Activated T-cell treated with anti-CD3 and anti-CD28 coated beads for 1 hour (primary cell): ENCODE measurements around the gene UBR2.
"Not testable (repeated sequence)": the region's sequence is repeated elsewhere in the genome, so short reads cannot be mapped to it uniquely, and the experiment has no call there.

Experiments
- DNase-seq: peaks from one replicate; pipeline ENCODE4 v3.0.0-alpha.2; 2020; ENCODE audit warnings: low read depth

The UBR2 gene

GRCh38 chr6:42693725-42694323 is 130.0 kb downstream of the UBR2 start:
- DNase-seq: no peak

- no peak for DNase-seq
Observed at GRCh38 chr6:42694586-42694985, 130.8 kb downstream of the UBR2 start.

GRCh38 chr6:42696526-42697267 is 132.9 kb downstream of the UBR2 start:
- no peak for DNase-seq

GRCh38 chr6:42697268-42697655 is 133.4 kb downstream of the UBR2 start:
- no peak for DNase-seq

GRCh38 chr6:42698217-42698616 is 134.4 kb downstream of the UBR2 start:
- no peak for DNase-seq

- no peak for DNase-seq
Observed at GRCh38 chr6:42702200-42702599, 138.4 kb downstream of the UBR2 start.

- DNase-seq: not testable (repeated sequence)
Observed at GRCh38 chr6:42702786-42703185, 139.0 kb downstream of the UBR2 start.

GRCh38 chr6:42704251-42704936 is 140.6 kb downstream of the UBR2 start:
- no peak for DNase-seq

GRCh38 chr6:42704937-42705374 is 141.1 kb downstream of the UBR2 start:
- no peak for DNase-seq

- no peak for DNase-seq
Observed at GRCh38 chr6:42707595-42707994, 143.8 kb downstream of the UBR2 start.

GRCh38 chr6:42708096-42708495 is 144.3 kb downstream of the UBR2 start:
- no peak for DNase-seq

- DNase-seq: no peak
Observed at GRCh38 chr6:42709871-42710270, 146.0 kb downstream of the UBR2 start.

- no peak for DNase-seq
Observed at GRCh38 chr6:42710316-42710715, 146.5 kb downstream of the UBR2 start.

GRCh38 chr6:42711930-42712329 is 148.1 kb downstream of the UBR2 start:
- no peak for DNase-seq

GRCh38 chr6:42714098-42714761 is 150.4 kb downstream of the UBR2 start:
- no peak for DNase-seq

- no peak for DNase-seq
Observed at GRCh38 chr6:42715871-42716270, 152.0 kb downstream of the UBR2 start.

GRCh38 chr6:42720739-42721138 is 156.9 kb downstream of the UBR2 start:
- no peak for DNase-seq

GRCh38 chr6:42722497-42722896 is 158.7 kb downstream of the UBR2 start, which contains the start of gene PRPH2:
Gene PRPH2, minus strand, starts transcription at chr6:42722597. Its CDS starts 263 bp downstream, at chr6:42722334.
- no peak for DNase-seq

GRCh38 chr6:42724825-42725224 is 161.0 kb downstream of the UBR2 start:
- no peak for DNase-seq

- no peak for DNase-seq
Observed at GRCh38 chr6:42726026-42726425, 162.2 kb downstream of the UBR2 start.

- peak; percentile 50 for DNase-seq
Observed at GRCh38 chr6:42726485-42727086, 162.8 kb downstream of the UBR2 start.

- no peak for DNase-seq
Observed at GRCh38 chr6:42727087-42727611, 163.3 kb downstream of the UBR2 start.
